Heart left ventricle (tissue), 16 donors: ENCODE measurements around the gene SYNPO2. TPM values are rescaled to one million over a fixed set of nuclear protein-coding genes. Genes with fewer than 3 reads are reported as not detected.

Experiments
- ATAC-seq, 4 donors: fragments of 200-7000 bp; cut with Tn5 transposase; one replicate each; pipeline ENCODE4 v1.9.1; 2020 to 2022; ENCODE audit warnings: moderate library complexity in 4 of 4, mild to moderate bottlenecking in 3 of 4, moderate number of reproducible peaks in 1 of 4
- DNase-seq, 5 donors: peaks; one replicate each; pipeline ENCODE4 v3.0.0-alpha.2; 2020
- H3K27ac ChIP-seq, 12 donors: fragments of 200-600 bp; sonication (generic) in 4 of 12; one replicate each; pipeline versions ENCODE4 v1.5.0 to v1.8.0; 2016 to 2022; ENCODE audit warnings: mild to moderate bottlenecking in 2 of 12
- H3K27me3 ChIP-seq, 9 donors: fragments of 200-600 bp; sonication (generic) in 2 of 9; one replicate each; pipeline versions ENCODE4 v1.5.1 to v1.8.0; 2016 to 2022; ENCODE audit warnings: mild to moderate bottlenecking in 3 of 9
- H3K36me3 ChIP-seq, 9 donors: fragments of 200-600 bp; sonication (generic) in 2 of 9; one replicate each; pipeline versions ENCODE4 v1.5.0 to v1.8.0; 2018 to 2022; ENCODE audit warnings: mild to moderate bottlenecking in 2 of 9
- H3K4me1 ChIP-seq, 12 donors: fragments of 200-600 bp; sonication (generic) in 4 of 12; one replicate each; pipeline versions ENCODE4 v1.5.0 to v1.8.0; 2016 to 2022; ENCODE audit warnings: mild to moderate bottlenecking in 3 of 12
- H3K4me3 ChIP-seq, 12 donors: fragments of 200-600 bp; sonication (generic) in 4 of 12; one replicate each; pipeline versions ENCODE4 v1.5.0 to v1.8.0; 2017 to 2022; ENCODE audit warnings: mild to moderate bottlenecking in 9 of 12, moderate library complexity in 4 of 12
- H3K9me3 ChIP-seq, 12 donors: fragments of 200-600 bp; sonication (generic) in 4 of 12; one replicate each; pipeline versions ENCODE4 v1.5.0 to v1.8.0; 2016 to 2022; ENCODE audit warnings: mild to moderate bottlenecking in 1 of 12
- POLR2A ChIP-seq, 2 donors: fragments of 450-650 bp; IDR thresholded peaks; one replicate each; pipeline ENCODE4 v1.6.1; 2017; ENCODE audit warnings: antibody characterized with exemption in 2 of 2, mild to moderate bottlenecking in 2 of 2, moderate library complexity in 2 of 2
- WGBS, 4 donors: extraction: QIAGEN DNeasy Blood & Tissue Kit in 2 of 4; methylation state at CpG; one replicate each; pipeline versions ENCODE4 v1.1.5 to v1.1.7; 2013 to 2018; 5-methylcytosine and 5-hydroxymethylcytosine counted together
- intact Hi-C, 10 donors: fragments of 100-400 bp; cut with DNase I; formaldehyde crosslinking; loops; one replicate each; pipeline versions ENCODE4 v1.11.1 to v1.14.2; 2022
- polyA plus RNA-seq, 2 donors: library from polyadenylated mRNA; stranded (reverse); fragments of 200-250 nt; gene quantifications; one replicate each; pipeline ENCODE4 v1.2.3, GENCODE V29; 2013
- total RNA-seq, 9 donors: library from RNA; depleted of rRNA in 2 of 9; stranded (reverse); fragments of >200 nt in 2 of 9; fragmentation: NEBNext Ultra II Directional in 3 of 9; extraction: Animal tissue kit (Norgen Biotek cat#: 25700) in 3 of 9; gene quantifications; one replicate each; pipeline versions ENCODE4 v1.1.0 to v1.2.4, GENCODE V29; 2016 to 2023
- TF ChIP-seq, protein P1 (sequence below), 12 donors: fragments of 200-600 bp; sonication (generic) in 4 of 12; IDR thresholded peaks; one replicate each; pipeline versions ENCODE4 v1.5.0 to v1.8.0; 2018 to 2022; ENCODE audit warnings: antibody characterized with exemption in 12 of 12, mild to moderate bottlenecking in 5 of 12
- donor health status: ischemic (EF 13 %, LVEDD 7.1; RV severe dilation, severe dysfunction).
- donor health status: healthy with polysubstance abuse.
- donor health status: DM: no; HTN: yes; CAD: no.
- donor health status: DM: no; HTN: no; CAD: no.
- donor health status: ischemic (EF 25% LVEDD 6.9; RV normal size, moderate dysfunction).
- donor health status: ischemic (EF 25% LVEDD 5.7; RV mildly dilated, moderate dysfunction).
- donor health status: healthy.
- donor health status: DM: yes; HTN: yes; CAD: no.
- donor health status: ischemic (EF 35%, LVEDD 5.7; RV mildly dilated, moderate dysfunction).
- donor health status: nonischemic (EF 11% LVEDD 7.7; RV severe dilation, severe dysfunction).
- donor health status: DM: yes; HTN: yes; CAD: no.
- donor health status: PGD.
- donor health status: ischemic (EF 29% LVEDD 5.4; RV normal size, mild dysfunction).
- donor health status: nonischemic (EF 23%, LVEDD 6.1; RV moderate dilation, normal function).

SYNPO2 gene
- total and polyA plus RNA-seq, 11 donors: 31.2 to 290 (median 231) TPM

DNA sequence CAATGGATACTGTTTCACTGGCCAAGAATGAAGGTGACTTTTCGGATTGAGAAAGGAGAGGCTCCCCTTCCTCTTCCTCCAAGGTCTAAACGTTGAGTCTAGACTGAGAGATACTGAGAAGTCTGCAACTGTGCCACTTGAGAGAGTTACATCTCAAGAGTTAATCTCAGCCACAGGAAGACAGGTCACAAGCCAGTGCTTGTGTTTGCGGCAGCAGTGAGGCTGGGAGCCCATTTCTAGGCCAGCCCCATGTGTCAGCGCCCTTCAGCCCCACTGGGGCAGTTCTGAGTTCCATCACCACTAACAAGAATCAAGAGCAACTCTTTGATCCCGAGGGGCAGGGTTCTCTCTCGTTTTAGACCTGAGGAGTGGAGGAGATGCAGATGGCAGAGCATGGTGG is 45.4 kb upstream of the SYNPO2 start:
- DNase-seq: no peak
- Histone ChIP-seq H3K9me3 (no peaks in the 10 kb centered on the region), H3K36me3 (no peaks in the 10 kb centered on the region), H3K4me3 (no peak overlapping the region), H3K27ac (no peak overlapping the region), H3K4me1 (no peaks in the 10 kb centered on the region), H3K27me3 (no peaks in the 10 kb centered on the region)
- no peak for ATAC-seq
- intact Hi-C loops: loop anchor here in 1 of 10 donors (5.0 kb wide), 1 partner anchor 34 kb away; no protein-coding TSS in a partner anchor
- 65 to 82% (median 71%) methylated on average over 6 of the region's 6 CpGs for WGBS, 4 donors
- TF ChIP-seq, protein P1, sequence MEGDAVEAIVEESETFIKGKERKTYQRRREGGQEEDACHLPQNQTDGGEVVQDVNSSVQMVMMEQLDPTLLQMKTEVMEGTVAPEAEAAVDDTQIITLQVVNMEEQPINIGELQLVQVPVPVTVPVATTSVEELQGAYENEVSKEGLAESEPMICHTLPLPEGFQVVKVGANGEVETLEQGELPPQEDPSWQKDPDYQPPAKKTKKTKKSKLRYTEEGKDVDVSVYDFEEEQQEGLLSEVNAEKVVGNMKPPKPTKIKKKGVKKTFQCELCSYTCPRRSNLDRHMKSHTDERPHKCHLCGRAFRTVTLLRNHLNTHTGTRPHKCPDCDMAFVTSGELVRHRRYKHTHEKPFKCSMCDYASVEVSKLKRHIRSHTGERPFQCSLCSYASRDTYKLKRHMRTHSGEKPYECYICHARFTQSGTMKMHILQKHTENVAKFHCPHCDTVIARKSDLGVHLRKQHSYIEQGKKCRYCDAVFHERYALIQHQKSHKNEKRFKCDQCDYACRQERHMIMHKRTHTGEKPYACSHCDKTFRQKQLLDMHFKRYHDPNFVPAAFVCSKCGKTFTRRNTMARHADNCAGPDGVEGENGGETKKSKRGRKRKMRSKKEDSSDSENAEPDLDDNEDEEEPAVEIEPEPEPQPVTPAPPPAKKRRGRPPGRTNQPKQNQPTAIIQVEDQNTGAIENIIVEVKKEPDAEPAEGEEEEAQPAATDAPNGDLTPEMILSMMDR (IDR thresholded peaks at IDR 0.05): no peak
- TF ChIP-seq POLR2A (IDR thresholded peaks at IDR 0.05): no peak

DNA sequence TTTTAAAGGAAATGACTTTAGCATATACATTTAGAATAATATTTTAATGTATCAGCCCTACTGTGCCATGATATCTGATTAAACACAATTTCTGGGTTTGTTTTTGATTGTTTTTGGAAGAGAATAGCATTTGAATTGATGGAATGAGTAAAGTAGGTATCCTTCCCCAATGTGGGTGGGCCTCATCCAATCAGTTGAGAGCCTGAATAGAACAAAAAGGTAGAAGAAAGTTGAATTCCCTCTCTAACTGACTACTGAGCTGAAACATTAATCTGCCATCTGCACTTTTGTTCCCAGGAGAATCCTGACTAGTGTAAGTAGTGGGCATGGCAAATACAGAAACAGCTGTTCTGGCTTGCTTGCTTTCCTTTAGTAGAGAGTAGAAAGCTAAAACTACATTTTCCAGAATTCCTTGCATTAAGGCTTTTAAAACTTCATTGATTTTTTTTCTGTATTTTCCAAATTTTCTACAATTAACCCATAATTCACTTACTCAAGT is 43.1 kb upstream of the SYNPO2 start:
- no peak for DNase-seq
- intact Hi-C loops: no loop called here
- Histone ChIP-seq H3K27ac (no peak overlapping the region), H3K4me1 (peaks cover 0 to 5% (median 0%) of the 10 kb centered on the region in 12 donors), H3K27me3 (no peaks in the 10 kb centered on the region), H3K4me3 (no peak overlapping the region), H3K9me3 (no peaks in the 10 kb centered on the region), H3K36me3 (no peaks in the 10 kb centered on the region)
- no peak for ATAC-seq
- TF ChIP-seq POLR2A (IDR thresholded peaks at IDR 0.05): no peak
- TF ChIP-seq, protein P1 (IDR thresholded peaks at IDR 0.05): no peak

DNA sequence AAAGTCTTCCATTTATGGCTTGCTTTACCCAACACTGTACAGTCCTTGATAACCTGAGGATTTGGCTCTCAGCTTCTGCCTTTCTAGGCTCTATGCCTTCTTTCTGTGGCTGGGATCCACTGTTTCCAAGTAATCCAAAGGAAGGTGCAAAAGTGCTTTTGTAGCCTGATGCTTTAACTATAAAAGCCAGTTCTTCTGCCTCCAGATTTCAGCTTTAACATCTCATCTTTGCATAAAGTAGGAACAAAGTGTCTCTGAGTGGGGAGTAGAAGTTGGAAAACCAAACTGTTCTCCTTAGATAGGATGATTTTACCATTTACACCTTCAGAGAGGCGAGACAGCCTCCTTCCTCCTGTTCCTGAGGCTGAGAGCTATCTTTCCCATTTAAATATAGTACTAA is 41.7 kb upstream of the SYNPO2 start:
- intact Hi-C loops: no loop called here

DNA sequence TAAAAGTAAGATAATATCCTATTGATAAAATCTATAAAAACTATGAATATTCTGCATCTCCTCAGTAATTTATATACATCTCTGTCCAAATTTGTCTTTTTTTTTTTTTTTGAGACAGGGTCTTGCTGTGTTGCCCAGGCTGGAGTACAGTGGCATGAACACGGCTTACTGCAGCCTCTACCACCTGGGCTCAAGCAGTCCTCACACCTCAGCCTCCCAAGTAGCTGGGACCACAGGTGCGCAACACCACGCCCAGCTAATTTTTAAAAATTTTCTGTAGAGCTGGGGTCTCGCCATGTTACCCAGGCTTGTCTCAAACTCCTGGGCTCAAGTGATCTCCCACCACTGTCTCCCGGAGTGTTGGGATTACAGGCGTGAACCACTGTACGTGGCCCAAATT is 40.4 kb upstream of the SYNPO2 start:
- 91 to 98% (median 98%) methylated on average over 7 of the region's 7 CpGs for WGBS, 4 donors
- no peak for ATAC-seq
- H3K4me3 ChIP-seq: no peak overlapping the region
- TF ChIP-seq, protein P1 (IDR thresholded peaks at IDR 0.05): no peak
- no peak for TF ChIP-seq POLR2A (IDR thresholded peaks at IDR 0.05)
- no peaks in the 10 kb centered on the region for H3K27me3 ChIP-seq
- H3K27ac ChIP-seq: no peak overlapping the region
- no peaks in the 10 kb centered on the region for H3K9me3 ChIP-seq
- intact Hi-C loops: no loop called here
- no peak for DNase-seq
- H3K36me3 ChIP-seq: no peaks in the 10 kb centered on the region
- peaks cover 0 to 13% (median 4%) of the 10 kb centered on the region in 12 donors for H3K4me1 ChIP-seq

More for the DNA sequence above, 41.7 kb upstream of the SYNPO2 start:
- H3K27me3 ChIP-seq: no peaks in the 10 kb centered on the region
- 79 to 90% (median 85%) methylated on average over 1 of the region's 1 CpG for WGBS, 4 donors
- no peaks in the 10 kb centered on the region for H3K36me3 ChIP-seq
- H3K4me3 ChIP-seq: no peak overlapping the region
- no peaks in the 10 kb centered on the region for H3K9me3 ChIP-seq
- no peak for ATAC-seq
- no peak for DNase-seq
- TF ChIP-seq POLR2A (IDR thresholded peaks at IDR 0.05): no peak
- TF ChIP-seq, protein P1 (IDR thresholded peaks at IDR 0.05): no peak
- H3K27ac ChIP-seq: no peak overlapping the region
- peaks cover 0 to 13% (median 4%) of the 10 kb centered on the region in 12 donors for H3K4me1 ChIP-seq
